ENCODE results near the gene RMC1.
"Not testable (repeated sequence)": the region's sequence is repeated elsewhere in the genome, so short reads cannot be mapped to it uniquely, and the experiment has no call there.

The RMC1 gene

DNA sequence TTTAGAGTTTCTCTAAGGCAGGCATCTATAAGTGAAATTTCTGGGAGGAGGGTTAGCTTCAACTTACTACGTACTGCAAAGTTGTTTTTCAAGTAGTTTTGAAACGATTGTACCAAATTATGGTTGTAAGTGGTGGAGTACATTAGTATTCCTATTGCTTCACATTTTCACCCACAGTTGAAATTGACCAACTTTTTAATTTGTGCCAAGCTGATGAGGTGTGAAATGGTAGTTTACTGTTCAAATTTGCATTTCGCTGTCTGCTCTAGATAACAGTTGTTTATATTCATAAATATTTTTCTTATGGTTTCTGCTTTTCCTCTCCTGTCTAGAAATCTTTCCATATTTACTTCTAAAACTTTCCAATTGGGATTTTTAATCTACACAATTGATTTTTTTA, 64.4 kb downstream of the RMC1 start:
- DNase-seq = no peak

DNA sequence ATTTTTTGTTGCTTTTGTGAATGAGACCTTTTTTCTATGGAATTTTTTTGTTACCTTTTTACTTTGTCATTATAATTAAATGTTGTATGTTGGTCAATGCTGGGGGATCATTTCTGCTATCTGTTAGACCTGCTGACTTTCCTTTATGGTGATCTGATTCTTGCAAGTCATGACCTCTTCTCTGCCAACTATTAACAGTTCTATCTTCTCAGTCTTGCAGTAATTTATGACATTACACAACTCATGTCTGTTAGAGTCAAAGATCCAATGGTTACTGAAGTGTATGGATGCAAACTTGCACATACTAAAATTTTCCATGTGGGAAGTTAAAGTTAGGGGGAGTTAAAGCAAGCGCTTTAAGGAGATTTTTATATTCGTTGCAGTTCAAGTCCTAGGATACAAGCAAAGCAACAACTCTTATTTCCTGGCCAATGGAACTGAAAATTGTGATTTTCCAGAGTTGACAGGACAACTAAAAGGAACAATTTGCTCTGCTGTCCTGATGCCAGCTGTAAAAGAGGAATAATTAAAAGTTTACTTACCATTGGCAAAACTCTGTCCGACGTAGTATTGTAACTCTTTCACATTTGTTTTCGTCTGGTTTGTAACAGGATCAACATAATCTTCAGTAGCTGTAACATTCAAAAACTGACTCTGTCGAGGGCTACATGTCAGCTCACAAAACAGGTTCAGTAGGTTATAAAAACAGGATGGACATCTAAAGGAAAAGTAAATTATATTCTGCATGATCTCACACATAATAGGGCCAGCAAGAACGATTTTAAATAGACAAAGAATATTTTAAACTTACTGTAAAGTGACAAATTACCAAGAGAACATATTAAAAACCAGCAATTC, 65.2 kb downstream of the RMC1 start:
- no peak for DNase-seq

DNA sequence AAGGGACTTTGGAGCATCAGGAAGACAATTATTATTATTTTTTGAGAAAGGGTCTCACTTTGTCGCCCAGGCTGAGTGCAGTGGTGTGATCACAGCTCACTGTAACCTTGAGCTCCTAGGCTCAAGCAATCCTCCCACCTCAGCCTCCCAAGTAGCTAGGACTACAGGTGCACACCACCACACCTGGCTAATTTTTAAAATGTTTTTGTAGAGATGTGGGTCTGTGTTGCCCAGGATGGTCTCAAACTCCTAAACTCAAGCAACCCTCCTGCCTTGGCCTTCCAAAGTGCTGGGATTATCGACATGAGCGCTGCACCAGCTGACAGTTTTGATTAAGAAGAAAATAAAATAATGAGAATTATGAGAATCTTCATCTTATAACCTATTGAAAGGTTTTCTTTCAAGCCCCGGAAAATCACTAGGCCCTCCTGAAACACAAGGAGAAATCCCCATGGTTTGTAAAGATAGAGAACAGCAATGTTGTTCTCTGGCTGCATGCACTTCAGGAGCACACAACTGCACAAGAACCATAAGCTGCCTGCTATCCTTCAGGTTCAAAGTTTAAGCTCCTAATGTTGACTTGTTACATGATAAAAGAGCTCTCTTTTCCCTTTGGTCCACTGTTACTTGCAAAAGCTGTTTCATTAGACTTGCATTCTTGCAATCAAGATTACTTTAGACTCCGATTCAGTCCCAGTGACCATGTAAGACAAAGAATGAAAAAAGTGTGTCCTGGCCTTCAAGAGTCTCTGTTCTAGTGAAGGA, 66.2 kb downstream of the RMC1 start:
- no peak for DNase-seq

DNA sequence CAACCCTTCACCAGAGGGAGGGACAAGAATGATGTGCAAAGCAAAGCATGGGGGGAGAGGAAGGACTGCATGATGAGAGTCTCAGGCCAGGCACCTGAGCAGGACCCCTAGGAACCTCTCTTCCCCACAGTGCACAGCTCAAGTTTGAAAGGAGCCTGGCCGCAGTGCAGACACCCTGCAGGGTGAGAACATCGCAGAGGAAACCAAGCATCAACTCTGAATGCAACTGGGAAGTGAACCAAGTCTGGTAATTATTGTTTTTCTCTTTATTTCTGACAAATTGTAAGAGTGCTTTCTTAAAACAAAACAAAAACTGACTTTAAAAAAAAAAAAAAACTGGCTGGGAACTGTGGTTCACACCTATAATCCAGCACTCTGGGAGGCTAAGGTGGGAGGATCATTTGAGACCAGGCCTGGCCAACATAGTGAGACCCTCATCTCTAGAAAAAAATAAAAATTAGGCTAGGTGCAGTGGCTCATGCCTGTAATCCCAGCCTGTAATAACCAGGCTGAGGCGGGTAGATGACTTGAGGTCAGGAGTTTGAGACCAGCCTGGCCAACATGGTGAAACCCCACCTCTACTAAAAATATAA, 67.7 kb downstream of the RMC1 start:
- DNase-seq = no peak

DNA sequence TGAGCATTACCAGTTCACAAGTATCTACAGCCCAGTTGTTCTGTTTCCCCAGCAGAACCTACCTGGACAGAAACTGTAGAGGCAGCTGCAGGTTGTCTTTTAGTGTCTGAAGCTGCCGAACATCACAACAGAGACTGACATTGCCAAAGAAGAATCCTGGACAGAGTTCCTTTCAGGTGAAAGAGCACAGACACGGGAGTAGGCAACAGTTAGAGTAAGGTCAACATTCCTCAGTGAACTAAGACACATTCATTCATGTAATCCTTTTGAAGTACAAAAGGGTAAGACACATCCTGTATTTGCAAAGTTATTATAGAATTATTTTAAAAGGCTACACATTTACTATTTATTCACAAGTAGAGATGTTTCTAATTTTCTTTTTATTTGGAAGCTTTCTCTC, 68.7 kb downstream of the RMC1 start:
- DNase-seq = no peak

DNA sequence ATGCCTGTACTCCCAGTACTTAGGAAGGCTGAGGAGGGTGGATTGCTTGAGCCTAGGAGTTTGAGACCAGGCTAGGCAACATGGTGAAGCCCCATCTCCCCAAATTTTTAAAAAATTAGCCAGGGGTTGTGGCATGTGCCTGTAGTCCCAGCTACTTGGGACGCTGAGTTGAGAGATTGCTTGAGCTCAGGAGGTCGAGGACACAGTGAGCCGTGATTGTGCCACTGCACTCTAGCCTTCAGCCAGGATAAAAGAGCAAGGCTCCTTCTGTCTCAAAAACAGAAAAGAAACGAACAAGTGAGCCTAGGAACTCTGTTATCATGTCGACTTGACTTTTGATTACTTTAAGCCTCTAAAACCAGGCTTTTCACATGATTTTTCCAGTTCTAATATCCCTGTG, 69.3 kb downstream of the RMC1 start:
- DNase-seq = no peak

DNA sequence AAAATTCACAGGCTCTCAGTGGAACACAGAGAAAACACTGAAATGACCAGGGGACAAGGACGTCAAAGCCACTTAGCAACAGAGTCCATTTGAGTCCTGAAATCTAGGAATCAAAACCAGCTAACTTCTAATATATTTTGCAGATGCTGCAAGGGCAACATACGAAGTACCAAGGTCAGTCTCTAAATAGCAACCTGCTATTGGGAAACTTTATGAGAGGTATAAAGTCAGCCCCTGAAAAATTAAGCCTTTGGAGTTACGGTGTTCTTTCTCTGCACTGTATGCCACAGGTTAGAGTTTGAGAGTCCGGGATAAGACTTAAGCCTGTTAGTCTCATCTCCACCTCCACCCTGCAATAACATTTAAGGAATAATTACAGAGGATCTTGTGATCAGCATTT, 69.7 kb downstream of the RMC1 start:
- no peak for DNase-seq

DNA sequence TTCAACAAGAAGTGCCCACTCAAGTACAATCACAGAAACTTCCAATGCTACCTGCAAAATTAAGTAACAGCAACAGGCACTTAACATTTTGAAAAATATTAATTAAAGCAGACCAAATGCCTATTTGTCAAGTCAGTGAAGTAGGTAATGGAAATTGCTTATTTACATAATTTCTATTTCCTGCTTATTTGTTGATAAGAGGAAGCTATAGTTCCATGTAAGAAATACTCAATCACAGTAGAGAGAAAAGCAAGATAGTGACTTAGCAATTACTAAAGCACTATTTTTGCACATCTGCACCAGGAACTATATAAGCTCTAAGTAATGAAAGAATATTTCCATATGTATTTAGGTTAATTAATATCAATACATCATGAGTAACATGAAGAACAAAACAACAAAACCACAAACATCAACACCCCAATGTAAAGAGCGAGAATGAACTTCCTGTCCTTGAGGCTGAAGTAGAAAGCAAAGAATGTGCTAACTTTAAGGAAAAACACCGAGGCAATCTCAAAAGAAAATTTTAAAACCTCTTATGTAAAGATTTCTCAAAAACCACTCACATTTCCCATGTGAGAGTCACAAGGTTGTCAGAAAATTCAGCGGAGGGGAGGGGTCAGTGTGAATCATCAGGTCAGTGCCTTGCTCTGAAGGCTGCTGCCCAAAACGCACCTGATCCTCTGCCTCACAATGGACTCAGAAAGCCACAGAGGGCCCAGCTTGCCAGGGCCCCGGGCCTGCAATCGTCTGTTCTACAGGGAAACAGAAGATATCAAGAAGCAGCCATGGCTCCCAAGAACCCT, 70.5 kb downstream of the RMC1 start:
- peak; percentile 35 for DNase-seq

DNA sequence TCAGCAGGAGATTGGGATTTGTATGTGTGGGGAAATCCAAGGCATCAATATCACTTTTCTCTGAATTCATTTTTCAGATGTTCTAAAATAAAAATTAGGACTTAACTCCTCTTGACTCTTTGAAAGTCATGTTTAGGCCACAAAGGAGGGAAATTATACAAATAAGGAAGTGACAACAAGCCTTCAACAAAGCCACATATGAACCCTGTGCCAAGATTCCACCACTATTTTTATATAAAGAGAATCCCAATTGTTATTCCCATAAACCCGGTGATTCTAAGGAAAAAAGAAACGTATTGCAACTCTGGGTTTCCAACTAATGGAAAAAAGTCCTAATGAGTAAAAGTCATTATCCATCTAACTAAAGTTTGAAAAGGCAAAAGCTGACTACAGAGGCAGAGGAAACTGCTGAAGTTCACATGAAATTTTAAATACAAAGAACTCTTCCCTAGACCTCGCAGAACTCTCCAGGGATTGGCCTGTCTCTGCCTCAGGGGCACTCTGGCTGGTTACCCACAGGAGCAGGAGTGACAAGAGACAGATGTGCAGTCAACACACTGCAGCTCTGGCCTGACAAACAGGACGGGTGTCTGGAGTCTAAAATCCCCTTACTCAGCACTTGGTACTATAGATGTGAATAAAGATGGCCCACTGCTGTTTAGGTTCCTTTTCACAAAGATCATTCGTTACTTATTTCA, 71.4 kb downstream of the RMC1 start:
- peak; percentile 3 for DNase-seq

DNA sequence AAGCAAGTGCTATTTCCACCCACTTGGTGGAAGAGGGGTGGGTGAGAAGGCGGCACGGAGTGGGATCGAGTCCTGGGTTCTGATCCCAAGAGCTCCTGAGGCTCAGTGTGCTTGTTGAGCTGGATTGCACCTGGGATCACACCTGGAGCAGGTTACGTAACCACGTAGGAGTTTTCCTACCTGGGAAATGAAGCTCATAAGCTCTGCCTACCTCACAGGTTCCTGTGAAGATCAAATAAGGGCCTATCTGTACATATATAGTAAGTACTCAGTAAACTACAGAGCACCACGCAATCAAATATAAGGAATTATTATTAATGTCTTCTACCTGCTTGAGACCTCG, 72.0 kb downstream of the RMC1 start:
- DNase-seq = no peak

- not testable (repeated sequence) for DNase-seq
Measured at GRCh38 chr18:23577521-23577920, 74.2 kb downstream of the RMC1 start.

GRCh38 chr18:23578067-23578701, 74.9 kb downstream of the RMC1 start:
- no peak for DNase-seq

DNA sequence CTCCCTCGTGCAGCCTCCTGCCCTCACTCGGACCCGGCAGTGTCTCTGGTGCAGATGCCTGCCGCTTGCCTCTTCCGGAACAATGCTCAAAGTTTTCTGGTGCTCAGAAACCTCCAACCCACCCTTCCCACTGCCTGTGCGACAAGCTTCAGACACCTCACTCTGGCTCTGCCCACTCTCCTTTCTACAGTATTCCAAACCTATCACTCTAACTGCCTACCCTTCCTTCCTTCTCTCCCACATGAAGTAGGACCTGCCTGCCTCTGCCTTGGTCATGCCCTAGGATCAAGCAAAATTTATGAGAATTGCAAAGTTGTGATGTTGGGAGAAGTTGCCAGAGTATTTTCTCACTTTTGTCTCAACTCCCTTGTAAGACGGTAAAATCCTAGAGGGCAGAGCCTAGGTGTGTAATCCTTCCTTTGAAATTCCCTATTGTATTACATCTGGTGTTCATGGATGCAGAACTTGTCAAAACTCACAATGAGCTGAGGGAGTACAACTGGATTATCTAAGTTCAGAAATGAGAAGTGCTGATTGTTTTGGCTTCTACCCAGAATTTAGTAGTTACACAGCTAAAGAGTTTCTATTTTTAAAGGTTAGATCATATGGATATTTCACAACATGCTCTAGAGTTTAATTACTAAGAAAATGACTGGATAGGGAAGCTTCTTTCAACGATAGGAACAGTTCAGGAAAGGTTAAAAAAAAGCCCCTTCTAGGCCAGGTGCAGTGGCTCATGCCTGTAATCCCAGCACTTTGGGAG, 75.8 kb downstream of the RMC1 start:
- DNase-seq = no peak

DNA sequence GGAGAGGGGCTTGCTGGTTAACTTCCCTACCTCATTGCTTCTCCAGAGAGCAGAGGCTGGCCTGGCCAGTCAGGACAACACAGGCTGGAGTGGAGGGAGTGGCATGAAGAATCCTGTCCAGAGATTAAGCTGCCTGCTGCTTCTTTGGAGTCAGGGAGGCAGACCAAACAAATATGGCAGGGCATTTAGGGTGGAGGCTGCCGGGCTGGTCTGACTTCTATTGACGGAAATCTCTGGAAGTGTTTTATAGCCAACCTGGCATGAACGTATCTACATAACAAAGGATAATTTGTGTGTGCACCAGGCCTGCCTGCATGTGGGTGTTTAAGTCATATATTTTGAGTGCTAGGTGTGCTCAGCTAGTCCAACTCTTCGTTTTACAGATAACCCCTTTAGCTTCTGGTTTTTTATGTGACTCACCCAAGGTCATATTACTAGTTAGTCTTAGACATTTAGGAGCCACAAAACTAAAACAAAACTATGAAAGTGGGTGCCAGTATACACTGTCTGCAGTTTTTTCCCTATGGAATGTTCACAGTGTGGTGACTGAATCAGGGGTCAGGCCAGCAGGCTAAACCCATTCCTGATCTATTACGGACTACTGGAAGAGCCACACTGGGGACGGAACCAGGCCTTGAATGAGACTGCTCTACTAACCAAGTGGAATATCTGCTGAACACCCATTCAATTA, 77.5 kb downstream of the RMC1 start:
- no peak for DNase-seq
